A549 (cell line): ENCODE data around the gene GJA4. TPM values are rescaled to one million over a fixed set of nuclear protein-coding genes. Genes with fewer than 3 reads are reported as not detected.

Experiments used
- ATAC-seq, 2 experiments: fragments of 200-7000 bp in 1 of 2; fragments of >200 bp in 1 of 2; cut with Nextera tagmentation in 1 of 2; cut with Tn5 transposase in 1 of 2; 3 replicates each; pipeline versions ENCODE4 v1.8.0 to v1.9.1; 2018 to 2020; ENCODE audit warnings: mild to moderate bottlenecking in 1 of 2, moderate library complexity in 1 of 2
- CTCF ChIA-PET: fragments of 300-600 bp; sonication (Branson Sonifier 250); formaldehyde crosslinking; extraction: SDS; loops from one replicate; lab custom pipeline; 2021; ENCODE audit warnings: antibody characterized with exemption, inconsistent platforms; lab: Yijun Ruan, JAX
- POLR2A ChIA-PET: fragments of 350-600 bp; formaldehyde crosslinking; extraction: SDS; loops from one replicate; lab custom pipeline; 2021; ENCODE audit warnings: antibody characterized with exemption, inconsistent platforms; lab: Yijun Ruan, JAX
- DNase-seq, 2 experiments: peaks; one replicate each; pipeline versions ENCODE4 v3.0.0 to v3.0.0-alpha.2; 2011 to 2016; ENCODE audit warnings: low read depth in 1 of 2, low spot score in 1 of 2
- FAIRE-seq: peaks from 2 replicates; lab custom pipeline; 2011; peaks lifted over from hg19 to GRCh38; lab: Jason Lieb, UNC
- H3K27ac ChIP-seq, 2 experiments: fragments of >200 bp; sonication (Bioruptor Twin); formaldehyde crosslinking; 3 replicates each; pipeline ENCODE4 v1.5.1; 2016 to 2017
- H3K4me1 ChIP-seq: fragments of >200 bp; sonication (Bioruptor Twin); formaldehyde crosslinking; 3 replicates; pipeline ENCODE4 v1.6.1; 2016
- H3K4me2 ChIP-seq: fragments of >200 bp; sonication (Bioruptor Twin); formaldehyde crosslinking; 3 replicates; pipeline ENCODE4 v1.6.1; 2016
- H3K4me3 ChIP-seq: fragments of >200 bp; sonication (Bioruptor Twin); formaldehyde crosslinking; 3 replicates; pipeline ENCODE4 v1.5.1; 2016
- H3K9me3 ChIP-seq: fragments of >200 bp; sonication (Bioruptor Twin); formaldehyde crosslinking; 3 replicates; pipeline ENCODE4 v1.6.1; 2016
- ATOH8 ChIP-seq: fragments of 250-450 bp; sonication (Bioruptor Pico); IDR thresholded peaks from 2 replicates; pipeline ENCODE4 v1.5.0; 2020; ENCODE audit warnings: low read depth, mild to moderate bottlenecking, moderate library complexity
- CBX2 ChIP-seq: fragments of 200-600 bp; sonication (generic); IDR thresholded peaks from 2 replicates; pipeline ENCODE4 v1.6.1; 2016; ENCODE audit warnings: low read depth, mild to moderate bottlenecking, borderline replicate concordance
- CHD2 ChIP-seq: fragments of 150-350 bp; IDR thresholded peaks from 2 replicates; pipeline ENCODE4 v1.6.1; 2014; ENCODE audit warnings: low read length; ENCODE audit not compliant: partially characterized antibody
- CHD4 ChIP-seq: fragments of 200-600 bp; sonication (generic); IDR thresholded peaks from 2 replicates; pipeline ENCODE4 v1.6.1; 2016; ENCODE audit warnings: antibody characterized with exemption, mild to moderate bottlenecking, borderline replicate concordance
- CTCF ChIP-seq: fragments of >200 bp; sonication (Bioruptor Twin); formaldehyde crosslinking; IDR thresholded peaks from 3 replicates; pipeline ENCODE4 v1.5.1; 2016
- EP300 ChIP-seq, 2 experiments: fragments of >200 bp; sonication (Bioruptor Twin); formaldehyde crosslinking; IDR thresholded peaks; 2 replicates in 1 of 2; 3 replicates in 1 of 2; pipeline ENCODE4 v1.6.1; 2016 to 2017
- ESRRA ChIP-seq: fragments of 150-350 bp; IDR thresholded peaks from 2 replicates; pipeline ENCODE4 v1.6.1; 2014; ENCODE audit warnings: mild to moderate bottlenecking, low read length, borderline replicate concordance
- FOSL2 ChIP-seq, 2 experiments: fragments of 450-650 bp in 1 of 2; fragments of >200 bp in 1 of 2; sonication (Bioruptor Twin) in 1 of 2; formaldehyde crosslinking; IDR thresholded peaks; 2 replicates each; pipeline versions ENCODE4 v1.5.0 to v1.6.1; 2016 to 2020; ENCODE audit warnings: mild to moderate bottlenecking in 1 of 2, moderate library complexity in 1 of 2
- FOXS1 ChIP-seq: fragments of 250-450 bp; sonication (Bioruptor Pico); IDR thresholded peaks from 2 replicates; pipeline ENCODE4 v1.5.0; 2020; ENCODE audit warnings: mild to moderate bottlenecking, moderate library complexity
- HMGXB4 ChIP-seq: fragments of 250-450 bp; sonication (Bioruptor Pico); IDR thresholded peaks from 2 replicates; pipeline ENCODE4 v1.5.0; 2021; ENCODE audit warnings: mild to moderate bottlenecking, moderate library complexity, borderline replicate concordance
- MAX ChIP-seq: IDR thresholded peaks from 2 replicates; pipeline ENCODE4 v1.6.1; 2012
- MAZ ChIP-seq: fragments of 150-350 bp; IDR thresholded peaks from 2 replicates; pipeline ENCODE4 v1.6.1; 2014; ENCODE audit warnings: antibody characterized with exemption, low read depth, low read length, borderline replicate concordance
- NFE2L2 ChIP-seq: fragments of 150-350 bp; conservative IDR thresholded peaks from 2 replicates; pipeline ENCODE4 v1.6.1; 2014; ENCODE audit warnings: low read length
- RAD21 ChIP-seq, 2 experiments: fragments of >200 bp in 1 of 2; sonication (Bioruptor Twin) in 1 of 2; formaldehyde crosslinking in 1 of 2; IDR thresholded peaks in 1 of 2; conservative IDR thresholded peaks in 1 of 2; 2 replicates in 1 of 2; 3 replicates in 1 of 2; pipeline ENCODE4 v1.6.1; 2012 to 2018; ENCODE audit warnings: inconsistent platforms in 1 of 2
- REST ChIP-seq: fragments of 200-600 bp; sonication (generic); IDR thresholded peaks from 2 replicates; pipeline ENCODE4 v1.6.1; 2016; ENCODE audit warnings: antibody characterized with exemption, mild to moderate bottlenecking, moderate library complexity
- RNF2 ChIP-seq: fragments of 200-600 bp; sonication (generic); IDR thresholded peaks from 2 replicates; pipeline ENCODE4 v1.6.1; 2016; ENCODE audit warnings: low read depth, mild to moderate bottlenecking, antibody characterized with exemption, moderate library complexity, borderline replicate concordance
- SREBF2 ChIP-seq: fragments of 450-650 bp; IDR thresholded peaks from 2 replicates; pipeline ENCODE4 v1.6.1; 2014; ENCODE audit warnings: mild to moderate bottlenecking, moderate library complexity
- TP53 ChIP-seq: fragments of 250-450 bp; sonication (Bioruptor Pico); IDR thresholded peaks from 2 replicates; pipeline ENCODE4 v1.5.0; 2021; ENCODE audit warnings: mild to moderate bottlenecking, moderate library complexity
- USF2 ChIP-seq: fragments of 450-650 bp; IDR thresholded peaks from 2 replicates; pipeline ENCODE4 v1.6.1; 2014; ENCODE audit warnings: antibody characterized with exemption
- ZC3H11A ChIP-seq: fragments of 450-650 bp; IDR thresholded peaks from 2 replicates; pipeline ENCODE4 v1.6.1; 2014; ENCODE audit warnings: antibody characterized with exemption, mild to moderate bottlenecking
- WGBS: methylation state at CpG from one replicate; pipeline ENCODE4 v1.1.6; 2017; ENCODE audit errors: missing lambda C conversion rate; 5-methylcytosine and 5-hydroxymethylcytosine counted together
- polyA plus RNA-seq, 4 experiments: library from polyadenylated mRNA; depleted of rRNA in 3 of 4; stranded (reverse); fragments of >200 nt; fragmentation: RNase III in 1 of 4; extraction: RNeasy Plus Mini Kit Qiagen cat#74134 plus additional on column Dnase treatment in 1 of 4; gene quantifications; 2 replicates in 3 of 4; 3 replicates in 1 of 4; pipeline ENCODE4 v1.2.3, GENCODE V29; 2011 to 2017

GJA4 gene
- polyA plus RNA-seq, 2 of the 4 experiments (the other 2 are of a cell fraction) = not detected

- DNase-seq = no peak
- POLR2A ChIA-PET = no interaction called here
- no peaks in the 10 kb centered on the region for H3K9me3 ChIP-seq
- CTCF ChIA-PET = no interaction called here
- no peak for ATAC-seq
- no peak overlapping the region for H3K4me3 ChIP-seq
- no peak for FAIRE-seq
- WGBS = 55% methylated on average over 3 of the region's 3 CpGs
- H3K4me2 ChIP-seq = no peak overlapping the region
- TF ChIP-seq CTCF = no peak
- TF ChIP-seq RNF2 = no peak
- TF ChIP-seq ZC3H11A = no peak
- no peak for TF ChIP-seq EP300 (IDR thresholded peaks at IDR 0.05)
- no peak for TF ChIP-seq ATOH8
- TF ChIP-seq USF2 = no peak
- TF ChIP-seq RAD21 (conservative IDR thresholded peaks at IDR 0.05 in 1 of 2, IDR thresholded peaks at IDR 0.05 in 1 of 2) = no peak
- no peak for TF ChIP-seq TP53
- no peak for TF ChIP-seq FOSL2 (IDR thresholded peaks at IDR 0.05)
- TF ChIP-seq FOSL2 (CRISPR knock-in tag; IDR thresholded peaks at IDR 0.05) = no peak
- TF ChIP-seq MAZ = no peak
- TF ChIP-seq CHD4 = no peak
- TF ChIP-seq SREBF2 = no peak
- no peak for TF ChIP-seq CHD2
- TF ChIP-seq ESRRA = no peak
- TF ChIP-seq CBX2 = no peak
- TF ChIP-seq NFE2L2 = no peak
- no peak for TF ChIP-seq HMGXB4 (CRISPR knock-in tag)
- TF ChIP-seq MAX = no peak
- no peak for TF ChIP-seq FOXS1 (CRISPR knock-in tag)
- no peak for TF ChIP-seq REST
- no peak overlapping the region for H3K27ac ChIP-seq
- H3K4me1 ChIP-seq = peaks cover 4% of the 10 kb centered on the region; the same call in 1 of the 3 replicates
These were observed 11.0 kb downstream of the GJA4 start for GRCh38 chr1:34803770-34804169.
